Glutamatergic neuron (in vitro differentiated cells): Measurements from ENCODE around the gene FAM20C. TPM values are rescaled to one million over a fixed set of nuclear protein-coding genes. Genes with fewer than 3 reads are reported as not detected.
"Not testable (repeated sequence)": the region's sequence is repeated elsewhere in the genome, so short reads cannot be mapped to it uniquely, and the experiment has no call there.

ENCODE experiments used
- DNase-seq: peaks from one replicate; pipeline ENCODE4 v3.0.0; 2022
- H3K27ac Mint-ChIP-seq: one replicate; pipeline ENCODE4 v1.8.0; 2020; ENCODE audit warnings: mild to moderate bottlenecking, mixed read lengths, inconsistent platforms; ENCODE audit not compliant: unreplicated experiment
- H3K27me3 Mint-ChIP-seq: one replicate; pipeline ENCODE4 v1.8.0; 2020; ENCODE audit warnings: mild to moderate bottlenecking, moderate library complexity, mixed read lengths, inconsistent platforms; ENCODE audit not compliant: unreplicated experiment
- H3K36me3 Mint-ChIP-seq: one replicate; pipeline ENCODE4 v1.8.0; 2020; ENCODE audit warnings: mild to moderate bottlenecking, mixed read lengths, inconsistent platforms; ENCODE audit not compliant: unreplicated experiment
- H3K4me1 Mint-ChIP-seq: one replicate; pipeline ENCODE4 v1.8.0; 2020; ENCODE audit warnings: mild to moderate bottlenecking, low read depth, mixed read lengths, inconsistent platforms; ENCODE audit not compliant: unreplicated experiment
- H3K4me3 Mint-ChIP-seq: one replicate; pipeline ENCODE4 v1.8.0; 2020; ENCODE audit warnings: mild to moderate bottlenecking, mixed read lengths, inconsistent platforms; ENCODE audit not compliant: unreplicated experiment
- H3K9me3 Mint-ChIP-seq: one replicate; pipeline ENCODE4 v1.8.0; 2020; ENCODE audit warnings: mild to moderate bottlenecking, moderate library complexity, mixed read lengths, inconsistent platforms; ENCODE audit not compliant: unreplicated experiment
- CTCF ChIP-seq: fragments of 200-600 bp; sonication (generic); IDR thresholded peaks from one replicate; pipeline ENCODE4 v1.5.0; 2021; ENCODE audit not compliant: partially characterized antibody, unreplicated experiment
- total RNA-seq: library from RNA; stranded (reverse); fragmentation: NEBNext Ultra II Directional; extraction: Animal tissue kit (Norgen Biotek cat#: 25700); gene quantifications from one replicate; pipeline ENCODE4 v1.2.1, GENCODE V29; 2021; ENCODE audit not compliant: unreplicated experiment

Gene FAM20C
- total RNA-seq, 1 donor from 2014 or later: 199 TPM

GRCh38 chr7:181738-182137 is 10.6 kb upstream of the FAM20C start:
- DNase-seq: no peak
- TF ChIP-seq CTCF: no peak
- H3K27me3 Mint-ChIP-seq: peaks cover 7% of the 10 kb centered on the region
- H3K4me1 Mint-ChIP-seq: peaks cover 6% of the 10 kb centered on the region
- H3K9me3 Mint-ChIP-seq: no peaks in the 10 kb centered on the region
- no peak overlapping the region for H3K27ac Mint-ChIP-seq
- H3K4me3 Mint-ChIP-seq: no peak overlapping the region
- H3K36me3 Mint-ChIP-seq: peaks cover 4% of the 10 kb centered on the region

GRCh38 chr7:182502-182901 is 9.9 kb upstream of the FAM20C start:
- peaks cover 11% of the 10 kb centered on the region for H3K4me1 Mint-ChIP-seq
- H3K27me3 Mint-ChIP-seq, H3K36me3 Mint-ChIP-seq, H3K4me3 Mint-ChIP-seq, H3K27ac Mint-ChIP-seq, DNase-seq, H3K9me3 Mint-ChIP-seq: not testable (repeated sequence)

GRCh38 chr7:183496-184292 is 8.7 kb upstream of the FAM20C start:
- Mint-ChIP-seq H3K4me1 (peaks cover 18% of the 10 kb centered on the region), H3K9me3 (peaks cover 8% of the 10 kb centered on the region), H3K27me3 (peaks cover 7% of the 10 kb centered on the region), H3K36me3 (peaks cover 4% of the 10 kb centered on the region), H3K4me3 (no peak overlapping the region), H3K27ac (no peak overlapping the region)
- no peak for DNase-seq
- no peak for TF ChIP-seq CTCF

- no peak for TF ChIP-seq CTCF
These were observed 7.8 kb upstream of the FAM20C start for GRCh38 chr7:184294-185264.

GRCh38 chr7:186516-187113 is 5.8 kb upstream of the FAM20C start:
- no peak for TF ChIP-seq CTCF
- peaks cover 17% of the 10 kb centered on the region for H3K9me3 Mint-ChIP-seq
- no peak overlapping the region for H3K4me3 Mint-ChIP-seq
- H3K27ac Mint-ChIP-seq: no peak overlapping the region
- H3K27me3 Mint-ChIP-seq: peaks cover 7% of the 10 kb centered on the region
- peaks cover 40% of the 10 kb centered on the region for H3K4me1 Mint-ChIP-seq
- peaks cover 4% of the 10 kb centered on the region for H3K36me3 Mint-ChIP-seq
- DNase-seq: no peak

More at GRCh38 chr7:184294-185264, 7.8 kb upstream of the FAM20C start:
- H3K36me3 Mint-ChIP-seq: peaks cover 4% of the 10 kb centered on the region
- H3K4me1 Mint-ChIP-seq: peaks cover 27% of the 10 kb centered on the region
- no peak overlapping the region for H3K27ac Mint-ChIP-seq
- H3K4me3 Mint-ChIP-seq: no peak overlapping the region
- H3K9me3 Mint-ChIP-seq: peaks cover 9% of the 10 kb centered on the region
- peaks cover 6% of the 10 kb centered on the region for H3K27me3 Mint-ChIP-seq
- DNase-seq: no peak
